WERI-Rb-1 (cell line): ENCODE data around the gene MTCL1.

Experiments
- DNase-seq: peaks from one replicate; pipeline ENCODE4 v3.0.0-alpha.2; 2020
- H3K27ac ChIP-seq: fragments of 250-450 bp; sonication (Bioruptor Pico); 2 replicates; pipeline ENCODE4 v1.5.1; 2020; ENCODE audit warnings: mild to moderate bottlenecking, moderate library complexity
- H3K27me3 ChIP-seq: fragments of 250-450 bp; sonication (Bioruptor Pico); 2 replicates; pipeline ENCODE4 v1.5.1; 2021; ENCODE audit warnings: mild to moderate bottlenecking, low read depth, moderate library complexity; ENCODE audit not compliant: insufficient read depth, severe bottlenecking
- H3K36me3 ChIP-seq: fragments of 250-450 bp; sonication (Bioruptor Pico); 2 replicates; pipeline ENCODE4 v1.5.1; 2020; ENCODE audit warnings: mild to moderate bottlenecking, moderate library complexity
- H3K4me3 ChIP-seq: 2 replicates; pipeline ENCODE4 v1.5.1; 2011; ENCODE audit warnings: low read depth, mild to moderate bottlenecking, control low read depth, low read length
- H3K9me3 ChIP-seq: fragments of 250-450 bp; sonication (Bioruptor Pico); 2 replicates; pipeline ENCODE4 v1.5.1; 2021; ENCODE audit warnings: mild to moderate bottlenecking, moderate library complexity; ENCODE audit not compliant: severe bottlenecking
- CTCF ChIP-seq: IDR thresholded peaks from 2 replicates; pipeline ENCODE4 v1.5.1; 2011; ENCODE audit warnings: low read depth, mild to moderate bottlenecking, control low read depth, inconsistent platforms, low read length

Gene MTCL1

GRCh38 chr18:8694891-8695290 is 10.5 kb upstream of the MTCL1 start:
- Histone ChIP-seq H3K27ac (no peak overlapping the region), H3K27me3 (no peaks in the 10 kb centered on the region), H3K36me3 (no peaks in the 10 kb centered on the region), H3K4me3 (no peak overlapping the region), H3K9me3 (no peaks in the 10 kb centered on the region)
- no peak for DNase-seq
- no peak for TF ChIP-seq CTCF

- no peak for DNase-seq
- Histone ChIP-seq H3K36me3 (no peaks in the 10 kb centered on the region), H3K9me3 (no peaks in the 10 kb centered on the region), H3K27ac (no peak overlapping the region), H3K4me3 (no peak overlapping the region), H3K27me3 (no peaks in the 10 kb centered on the region)
- TF ChIP-seq CTCF = no peak
These were observed 9.3 kb upstream of the MTCL1 start for GRCh38 chr18:8695932-8696517.

DNA sequence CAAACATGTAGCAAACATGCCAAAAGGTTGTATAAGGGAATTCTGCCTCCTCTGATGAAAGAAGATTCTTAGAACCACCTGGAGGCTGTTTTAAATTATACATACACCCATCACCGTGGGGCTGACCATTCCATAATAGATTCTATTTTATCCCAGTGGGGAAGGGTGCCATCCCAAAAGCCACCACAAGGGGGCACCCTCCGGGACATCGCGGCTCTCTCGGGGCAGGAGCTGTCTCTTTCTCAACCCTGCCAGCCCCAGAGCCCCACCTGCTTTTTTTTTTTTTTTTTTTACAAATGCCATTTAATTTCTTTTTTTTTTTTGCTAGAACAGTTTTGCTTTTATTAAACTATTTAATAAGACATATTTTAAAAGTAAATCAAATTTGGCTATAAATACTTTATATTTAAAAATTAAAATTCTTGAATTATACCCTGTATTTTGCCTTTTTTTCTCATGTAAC is 8.6 kb upstream of the MTCL1 start:
- Histone ChIP-seq H3K27me3 (no peaks in the 10 kb centered on the region), H3K36me3 (no peaks in the 10 kb centered on the region), H3K27ac (no peak overlapping the region), H3K9me3 (no peaks in the 10 kb centered on the region), H3K4me3 (no peak overlapping the region)
- peak; percentile 72 for TF ChIP-seq CTCF
- peak; percentile 72 for DNase-seq

DNA sequence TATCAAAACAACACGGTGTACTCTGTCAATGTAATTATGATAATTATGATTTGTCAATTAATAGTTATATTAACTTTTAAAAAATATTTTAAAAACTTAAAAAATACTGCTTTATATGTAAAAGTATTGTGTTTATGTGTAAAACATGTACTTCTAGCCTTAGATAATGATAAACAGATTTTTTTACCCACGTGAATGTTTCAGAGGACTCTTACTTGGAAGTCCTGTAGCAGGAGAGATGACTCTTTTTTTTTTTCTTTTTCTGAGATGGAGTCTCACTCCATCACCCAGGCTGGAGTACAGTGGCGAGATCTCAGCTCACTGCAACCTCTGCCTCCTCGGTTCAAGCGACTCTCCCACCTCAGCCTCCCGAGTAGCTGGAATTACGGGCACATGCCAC is 6.2 kb upstream of the MTCL1 start:
- Histone ChIP-seq H3K4me3 (no peak overlapping the region), H3K9me3 (no peaks in the 10 kb centered on the region), H3K27ac (no peak overlapping the region), H3K27me3 (no peaks in the 10 kb centered on the region), H3K36me3 (no peaks in the 10 kb centered on the region)
- TF ChIP-seq CTCF = no peak
- no peak for DNase-seq

- no peak for TF ChIP-seq CTCF
- no peak overlapping the region for H3K4me3 ChIP-seq
- H3K9me3 ChIP-seq = no peaks in the 10 kb centered on the region
- no peaks in the 10 kb centered on the region for H3K27me3 ChIP-seq
- DNase-seq = no peak
- H3K27ac ChIP-seq = no peak overlapping the region
- no peaks in the 10 kb centered on the region for H3K36me3 ChIP-seq
These were observed 5.4 kb upstream of the MTCL1 start for GRCh38 chr18:8699948-8700347.

- Histone ChIP-seq H3K27me3 (peaks cover 2% of the 10 kb centered on the region), H3K27ac (no peak overlapping the region), H3K4me3 (no peak overlapping the region), H3K36me3 (no peaks in the 10 kb centered on the region), H3K9me3 (no peaks in the 10 kb centered on the region)
- no peak for TF ChIP-seq CTCF
- DNase-seq = no peak
These were observed 3.7 kb upstream of the MTCL1 start for GRCh38 chr18:8701546-8702118.
